Measurements from ENCODE around the gene PCDHA6. TPM values are rescaled to one million over a fixed set of nuclear protein-coding genes. Genes with fewer than 3 reads are reported as not detected.
"Not testable (repeated sequence)": the region's sequence is repeated elsewhere in the genome, so short reads cannot be mapped to it uniquely, and the experiment has no call there.

The PCDHA6 gene
- total RNA-seq, 2 experiments from 2014 or later: not detected

DNA sequence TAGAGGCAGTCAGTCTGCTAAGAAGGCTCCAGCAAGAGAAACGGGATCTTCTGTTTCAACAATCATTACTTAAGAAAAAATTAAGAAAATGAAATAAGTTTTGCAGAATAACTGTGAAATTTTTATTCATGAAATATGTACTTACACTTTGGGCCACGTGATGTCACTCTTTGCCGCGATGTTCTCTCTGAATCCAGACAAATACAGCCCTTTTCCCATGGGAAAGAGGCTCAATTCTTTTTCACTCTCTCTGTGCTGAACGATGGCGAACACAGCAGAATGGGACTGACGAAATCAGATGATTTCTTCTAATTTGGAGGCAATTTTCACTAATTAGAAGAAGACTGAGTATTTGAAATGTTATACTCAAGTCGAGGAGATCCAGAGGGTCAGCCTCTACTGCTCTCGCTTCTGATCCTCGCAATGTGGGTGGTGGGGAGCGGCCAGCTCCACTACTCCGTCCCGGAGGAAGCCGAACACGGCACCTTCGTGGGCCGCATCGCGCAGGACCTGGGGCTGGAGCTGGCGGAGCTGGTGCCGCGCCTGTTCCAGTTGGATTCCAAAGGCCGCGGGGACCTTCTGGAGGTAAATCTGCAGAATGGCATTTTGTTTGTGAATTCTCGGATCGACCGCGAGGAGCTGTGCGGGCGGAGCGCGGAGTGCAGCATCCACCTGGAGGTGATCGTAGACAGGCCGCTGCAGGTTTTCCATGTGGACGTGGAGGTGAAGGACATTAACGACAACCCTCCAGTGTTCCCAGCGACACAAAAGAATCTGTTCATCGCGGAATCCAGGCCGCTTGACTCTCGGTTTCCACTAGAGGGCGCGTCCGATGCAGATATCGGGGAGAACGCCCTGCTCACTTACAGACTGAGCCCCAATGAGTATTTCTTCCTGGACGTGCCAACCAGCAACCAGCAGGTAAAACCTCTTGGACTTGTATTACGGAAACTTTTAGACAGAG is 20.7 kb downstream of the PCDHA6 start, which contains the start of gene PCDHA9:
Gene PCDHA9, plus strand, starts transcription at position 244 of the 964 bp plus-strand sequence. Its CDS starts 114 bp downstream, at position 358.
- BruUV-seq (replicated peaks); H3K79me2 ChIP-seq (ENCODE audit: insufficient read depth, low read depth, low read length); H3K9me3 ChIP-seq (ENCODE audit: low read length); DNase-seq (ENCODE audit: low spot score); H4K20me1 ChIP-seq (ENCODE audit: insufficient read depth, low read length); H3K36me3 ChIP-seq (ENCODE audit: insufficient read depth, low read length); H3K27ac ChIP-seq (ENCODE audit: low read depth, low read length, poor library complexity, severe bottlenecking); H3K4me3 ChIP-seq (ENCODE audit: low read depth, low read length, poor library complexity, severe bottlenecking); intact Hi-C loops (cut with micrococcal nuclease; ENCODE audit: unreplicated experiment); H2AFZ ChIP-seq (ENCODE audit: low read length); CTCF ChIA-PET (ENCODE audit: unreplicated experiment); H3K4me1 ChIP-seq (ENCODE audit: insufficient read depth, low read length, poor library complexity, severe bottlenecking); POLR2A ChIA-PET; H3K9me2 ChIP-seq (ENCODE audit: insufficient read depth, low read length); H3K4me2 ChIP-seq (ENCODE audit: low read length): not testable (repeated sequence)
- TF ChIP-seq, protein P1, sequence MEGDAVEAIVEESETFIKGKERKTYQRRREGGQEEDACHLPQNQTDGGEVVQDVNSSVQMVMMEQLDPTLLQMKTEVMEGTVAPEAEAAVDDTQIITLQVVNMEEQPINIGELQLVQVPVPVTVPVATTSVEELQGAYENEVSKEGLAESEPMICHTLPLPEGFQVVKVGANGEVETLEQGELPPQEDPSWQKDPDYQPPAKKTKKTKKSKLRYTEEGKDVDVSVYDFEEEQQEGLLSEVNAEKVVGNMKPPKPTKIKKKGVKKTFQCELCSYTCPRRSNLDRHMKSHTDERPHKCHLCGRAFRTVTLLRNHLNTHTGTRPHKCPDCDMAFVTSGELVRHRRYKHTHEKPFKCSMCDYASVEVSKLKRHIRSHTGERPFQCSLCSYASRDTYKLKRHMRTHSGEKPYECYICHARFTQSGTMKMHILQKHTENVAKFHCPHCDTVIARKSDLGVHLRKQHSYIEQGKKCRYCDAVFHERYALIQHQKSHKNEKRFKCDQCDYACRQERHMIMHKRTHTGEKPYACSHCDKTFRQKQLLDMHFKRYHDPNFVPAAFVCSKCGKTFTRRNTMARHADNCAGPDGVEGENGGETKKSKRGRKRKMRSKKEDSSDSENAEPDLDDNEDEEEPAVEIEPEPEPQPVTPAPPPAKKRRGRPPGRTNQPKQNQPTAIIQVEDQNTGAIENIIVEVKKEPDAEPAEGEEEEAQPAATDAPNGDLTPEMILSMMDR (conservative IDR thresholded peaks at IDR 0.05; ENCODE audit: low read length): peak; percentile 45; the same call in 1 of the 2 replicates

GRCh38 chr5:140849831-140850634 is 22.3 kb downstream of the PCDHA6 start:
- H4K20me1 ChIP-seq (ENCODE audit: insufficient read depth, low read length); intact Hi-C loops (cut with micrococcal nuclease; ENCODE audit: unreplicated experiment); DNase-seq (ENCODE audit: low spot score); BruUV-seq (replicated peaks); H3K36me3 ChIP-seq (ENCODE audit: insufficient read depth, low read length); H3K4me3 ChIP-seq (ENCODE audit: low read depth, low read length, poor library complexity, severe bottlenecking); H3K79me2 ChIP-seq (ENCODE audit: insufficient read depth, low read depth, low read length); CTCF ChIA-PET (ENCODE audit: unreplicated experiment); H3K9me2 ChIP-seq (ENCODE audit: insufficient read depth, low read length); H3K4me2 ChIP-seq (ENCODE audit: low read length); POLR2A ChIA-PET; H2AFZ ChIP-seq (ENCODE audit: low read length); H3K4me1 ChIP-seq (ENCODE audit: insufficient read depth, low read length, poor library complexity, severe bottlenecking); H3K27ac ChIP-seq (ENCODE audit: low read depth, low read length, poor library complexity, severe bottlenecking); H3K9me3 ChIP-seq (ENCODE audit: low read length): not testable (repeated sequence)

GRCh38 chr5:140855772-140856674 is 28.3 kb downstream of the PCDHA6 start, which contains the start of gene PCDHA10:
PCDHA10 (plus strand) TSS chr5:140855897; CDS start chr5:140856049, 152 bp downstream.
- intact Hi-C loops (cut with micrococcal nuclease; ENCODE audit: unreplicated experiment): no loop called here

More at GRCh38 chr5:140855772-140856674, 28.3 kb downstream of the PCDHA6 start, which contains the start of gene PCDHA10:
- Histone ChIP-seq H3K4me1 (ENCODE audit: insufficient read depth, low read length, poor library complexity, severe bottlenecking) (no peaks in the 10 kb centered on the region), H3K4me3 (ENCODE audit: low read depth, low read length, poor library complexity, severe bottlenecking) (no peak within 1 kb of the TSS), H3K79me2 (ENCODE audit: insufficient read depth, low read depth, low read length) (no peaks in the 10 kb centered on the region), H3K4me2 (ENCODE audit: low read length) (no peak within 1 kb of the TSS), H3K27ac (ENCODE audit: low read depth, low read length, poor library complexity, severe bottlenecking) (no peak within 1 kb of the TSS), H3K9me2 (ENCODE audit: insufficient read depth, low read length) (no peaks in the 10 kb centered on the region), H3K9me3 (ENCODE audit: low read length) (no peaks in the 10 kb centered on the region), H2AFZ (ENCODE audit: low read length) (no peak within 1 kb of the TSS), H4K20me1 (ENCODE audit: insufficient read depth, low read length) (no peaks in the 10 kb centered on the region), H3K36me3 (ENCODE audit: insufficient read depth, low read length) (no peaks in the 10 kb centered on the region)
- peak; percentile 18 for DNase-seq (ENCODE audit: low spot score)
- TF ChIP-seq, protein P1 (conservative IDR thresholded peaks at IDR 0.05; ENCODE audit: low read length): peak; percentile 68
- no peak for TF ChIP-seq EZH2phosphoT487 (IDR thresholded peaks at IDR 0.05; ENCODE audit: borderline replicate concordance, low read depth, low read length)
- ChIA-PET CTCF (ENCODE audit: unreplicated experiment) (no interaction called here), POLR2A (no interaction called here)
- no TSS peak for BruUV-seq (replicated peaks)
